Left lobe of liver (tissue), 2 donors: ENCODE data around the gene CRB3. TPM values are rescaled to one million over a fixed set of nuclear protein-coding genes. Genes with fewer than 3 reads are reported as not detected.

Experiments used
- ATAC-seq: fragments of 200-7000 bp; cut with Tn5 transposase; one replicate; pipeline ENCODE4 v1.9.1; 2020; ENCODE audit warnings: mild to moderate bottlenecking, moderate library complexity
- DNase-seq: peaks from one replicate; pipeline ENCODE4 v3.0.0-alpha.2; 2020; ENCODE audit warnings: low spot score
- total RNA-seq: library from RNA; stranded (reverse); gene quantifications from one replicate; pipeline ENCODE4 v1.2.1, GENCODE V29; 2021
- donor health status: DM: no; HTN: no; CAD: no; lungs with moderate emphysema.
- donor health status: DM: no; HTN: yes; CAD: no.

Gene CRB3
- total RNA-seq, 1 donor from 2014 or later: 25.9 TPM

DNA sequence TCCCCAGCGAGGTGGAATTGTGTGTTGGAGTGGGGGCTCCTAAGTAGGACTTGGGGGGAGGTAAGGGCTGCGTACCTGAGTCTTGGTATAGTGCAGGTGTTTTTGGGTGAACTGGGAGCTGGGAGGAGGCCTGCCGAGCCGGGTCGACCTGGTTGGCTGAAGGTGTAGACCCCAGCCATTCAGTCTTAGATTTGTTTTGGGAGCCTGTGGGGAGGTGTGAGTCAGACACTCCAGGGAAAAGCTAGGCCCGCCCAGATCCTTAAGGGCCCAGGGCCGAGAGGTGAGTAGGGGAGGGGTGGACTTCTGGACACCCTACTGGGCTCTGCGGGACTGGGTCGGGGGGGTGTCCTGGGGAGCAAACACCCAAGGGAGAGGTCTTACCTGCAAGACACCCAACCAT is 935 bp downstream of the CRB3 start:
- DNase-seq (no peak), ATAC-seq (no peak)

DNA sequence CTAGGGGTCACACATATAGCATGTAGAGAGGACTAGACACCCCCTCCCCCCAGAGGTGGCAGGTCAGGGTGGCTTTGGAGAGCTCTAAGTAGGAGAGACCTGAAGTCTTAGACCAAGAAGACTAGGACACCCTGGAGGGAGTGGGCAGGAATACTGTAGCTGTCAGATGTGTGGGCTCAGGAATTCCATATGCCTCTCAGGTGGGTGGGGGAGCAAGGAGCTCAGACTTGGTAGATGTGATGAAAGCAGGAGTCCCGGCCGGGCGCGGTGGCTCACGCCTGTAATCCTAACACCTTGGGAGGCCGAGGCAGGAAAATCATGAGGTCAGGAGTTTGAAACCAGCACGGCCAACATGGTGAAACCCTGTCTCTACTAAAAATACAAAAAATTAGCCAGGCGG is 1.6 kb downstream of the CRB3 start:
- no peak for DNase-seq

DNA sequence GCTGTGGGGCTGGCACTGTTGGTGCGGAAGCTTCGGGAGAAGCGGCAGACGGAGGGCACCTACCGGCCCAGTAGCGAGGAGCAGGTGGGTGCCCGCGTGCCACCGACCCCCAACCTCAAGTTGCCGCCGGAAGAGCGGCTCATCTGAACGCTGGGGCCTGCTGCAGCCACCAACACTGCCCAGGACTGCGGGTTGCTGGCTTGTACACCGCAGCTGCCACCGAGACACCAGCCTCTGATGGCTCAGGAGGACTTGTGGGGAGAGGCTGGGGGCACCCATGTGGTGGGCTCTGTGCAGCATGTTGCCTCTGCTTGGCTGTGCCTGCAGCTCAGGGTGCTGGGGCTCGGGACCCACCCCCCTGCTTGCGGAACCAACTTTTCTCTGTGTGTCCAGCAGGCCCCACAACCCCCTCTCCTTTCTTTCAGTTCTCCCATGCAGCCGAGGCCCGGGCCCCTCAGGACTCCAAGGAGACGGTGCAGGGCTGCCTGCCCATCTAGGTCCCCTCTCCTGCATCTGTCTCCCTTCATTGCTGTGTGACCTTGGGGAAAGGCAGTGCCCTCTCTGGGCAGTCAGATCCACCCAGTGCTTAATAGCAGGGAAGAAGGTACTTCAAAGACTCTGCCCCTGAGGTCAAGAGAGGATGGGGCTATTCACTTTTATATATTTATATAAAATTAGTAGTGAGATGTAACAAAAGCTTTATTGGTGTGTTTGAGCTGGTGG is 2.6 kb downstream of the CRB3 start:
- ATAC-seq: no peak

More for the DNA sequence above, 1.6 kb downstream of the CRB3 start:
- no peak for ATAC-seq

DNA sequence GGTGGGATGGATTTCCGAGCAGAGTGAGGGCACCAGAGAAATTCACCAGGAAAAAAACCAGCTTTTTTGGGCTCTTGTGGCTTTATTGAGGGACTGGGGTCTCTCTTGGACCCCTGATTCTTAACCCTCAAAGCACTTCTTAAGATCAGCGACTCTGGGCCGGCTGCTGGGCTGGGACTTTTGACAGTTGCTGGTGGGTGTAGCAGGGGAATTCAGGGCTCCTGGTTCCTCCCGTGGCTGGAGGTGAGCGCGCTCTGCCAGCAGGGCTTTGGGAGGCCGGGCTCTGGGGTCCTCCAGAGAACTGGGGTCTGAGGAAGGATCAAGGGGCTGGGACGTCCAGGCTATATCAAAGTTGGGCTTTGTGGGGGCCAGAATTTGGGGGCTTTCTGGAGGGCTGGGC is 3.3 kb downstream of the CRB3 start:
- DNase-seq: no peak

More for the DNA sequence above, 2.6 kb downstream of the CRB3 start:
- no peak for DNase-seq

DNA sequence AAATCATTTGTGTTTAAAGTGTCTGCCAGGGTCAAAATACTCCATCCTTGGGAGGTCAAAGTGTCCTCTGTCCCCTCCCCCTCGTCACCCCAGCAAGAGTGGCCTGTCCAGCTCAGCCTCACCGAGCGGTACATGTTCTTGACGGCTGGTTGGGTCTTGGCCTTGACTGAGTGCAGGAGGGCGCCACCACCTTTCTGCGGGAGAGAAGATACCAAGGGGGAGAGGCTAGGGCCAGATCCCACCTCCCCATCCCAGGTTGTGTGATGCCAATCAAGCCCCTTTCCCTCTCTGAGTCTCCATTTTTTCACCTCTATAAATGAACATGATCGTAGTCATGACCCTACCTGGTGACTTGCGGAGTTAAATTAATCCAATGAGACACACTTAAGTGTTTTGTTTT is 6.1 kb downstream of the CRB3 start:
- no peak for DNase-seq
- no peak for ATAC-seq

More for the DNA sequence above, 3.3 kb downstream of the CRB3 start:
- no peak for ATAC-seq

DNA sequence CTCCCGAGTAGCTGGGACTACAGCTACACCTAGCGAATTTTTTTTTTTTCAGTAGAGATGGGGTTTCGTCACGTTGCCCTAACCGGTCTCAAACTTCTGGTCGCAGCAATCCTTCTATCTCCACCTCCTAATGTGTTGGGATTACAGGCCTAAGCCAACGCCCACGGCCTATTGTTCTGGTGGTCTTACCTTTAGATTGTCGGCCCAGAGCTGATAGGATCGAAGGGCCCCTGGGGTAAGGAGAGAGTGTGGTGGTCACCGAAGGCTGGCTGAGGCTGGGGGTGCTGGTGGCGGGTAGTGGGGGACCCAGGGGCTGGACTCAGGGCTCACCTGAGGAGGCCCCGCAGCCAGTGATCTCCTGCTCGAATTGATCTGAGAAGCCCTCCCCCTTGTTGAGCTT is 7.0 kb downstream of the CRB3 start:
- no peak for ATAC-seq

DNA sequence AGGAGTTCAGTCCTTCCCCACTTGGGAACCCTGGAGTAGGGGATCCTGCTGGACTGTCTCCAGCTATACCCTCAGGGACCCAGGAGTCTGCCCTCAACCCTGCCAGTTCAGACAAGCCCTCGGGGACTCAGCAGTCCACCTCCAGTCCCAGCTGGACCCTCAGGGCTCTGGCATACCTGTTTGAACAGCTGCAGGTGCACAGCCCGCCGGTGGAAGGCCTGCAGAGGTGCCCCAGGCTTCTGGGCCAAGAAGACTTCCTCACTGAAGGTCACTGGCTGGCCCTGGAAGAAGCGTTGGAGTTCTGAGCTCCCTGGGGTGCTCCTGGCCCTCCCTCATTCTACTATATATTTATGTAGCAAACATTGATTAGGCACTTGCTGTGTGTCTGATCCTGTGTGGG is 8.6 kb downstream of the CRB3 start:
- ATAC-seq: no peak
- no peak for DNase-seq

More for the DNA sequence above, 7.0 kb downstream of the CRB3 start:
- no peak for DNase-seq

DNA sequence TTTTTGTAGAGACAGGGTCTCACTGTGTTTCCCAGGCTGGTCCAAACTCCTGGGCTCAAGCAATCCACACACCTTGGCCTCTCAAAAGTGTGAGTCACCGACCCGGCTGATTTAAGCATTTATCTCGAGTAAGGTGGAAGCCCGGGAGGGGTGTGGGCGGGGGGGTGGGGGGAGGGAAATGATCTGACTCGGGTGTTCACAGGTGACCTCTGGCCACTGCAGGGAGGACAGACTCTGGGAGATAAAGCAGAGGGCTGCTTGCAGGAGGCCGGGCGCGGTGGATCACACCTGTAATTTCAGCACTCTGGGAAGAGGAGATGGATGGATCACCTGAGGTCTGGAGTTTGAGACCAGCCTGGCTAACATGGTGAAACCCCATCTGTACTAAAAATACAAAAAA is 9.6 kb downstream of the CRB3 start:
- ATAC-seq (no peak), DNase-seq (no peak)

DNA sequence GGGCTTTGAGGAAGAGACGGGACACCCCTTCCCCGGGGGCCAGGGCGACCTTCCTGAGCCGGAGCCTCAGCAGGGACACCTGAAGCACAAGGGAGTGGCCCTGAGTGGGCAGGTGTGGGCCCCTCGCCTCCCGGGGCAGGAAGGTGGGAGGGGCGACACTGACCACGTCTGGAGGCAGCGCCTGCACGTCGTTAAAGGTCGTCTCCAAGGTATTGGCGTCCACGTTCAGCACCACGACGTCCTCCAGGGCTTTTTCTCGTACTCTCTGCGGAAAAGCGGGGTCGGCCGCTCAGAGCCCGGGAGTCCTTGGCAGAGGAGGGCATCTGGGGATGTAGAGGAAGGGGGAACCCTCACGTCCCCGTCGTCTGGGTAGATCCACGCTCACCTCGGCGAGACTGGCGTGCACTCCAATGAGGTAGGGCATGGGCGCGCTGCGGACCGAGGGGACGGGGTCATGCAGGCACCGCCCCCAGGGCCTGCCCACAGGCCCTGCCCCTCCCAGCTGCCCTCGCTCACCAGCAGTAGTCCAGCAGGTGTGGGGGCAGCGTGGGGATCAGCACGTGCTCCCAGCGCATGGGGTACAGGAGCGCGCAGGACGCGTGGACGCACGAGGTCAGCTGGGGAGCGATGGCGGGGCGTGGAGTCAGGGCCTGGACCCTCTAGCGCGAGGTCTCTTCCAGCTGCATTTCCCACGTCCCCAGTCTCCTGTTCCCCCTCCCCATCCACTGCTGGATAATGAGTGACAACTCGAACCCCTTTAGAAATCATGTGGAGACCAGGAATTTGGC is 11.4 kb downstream of the CRB3 start:
- ATAC-seq: no peak
- DNase-seq: no peak

DNA sequence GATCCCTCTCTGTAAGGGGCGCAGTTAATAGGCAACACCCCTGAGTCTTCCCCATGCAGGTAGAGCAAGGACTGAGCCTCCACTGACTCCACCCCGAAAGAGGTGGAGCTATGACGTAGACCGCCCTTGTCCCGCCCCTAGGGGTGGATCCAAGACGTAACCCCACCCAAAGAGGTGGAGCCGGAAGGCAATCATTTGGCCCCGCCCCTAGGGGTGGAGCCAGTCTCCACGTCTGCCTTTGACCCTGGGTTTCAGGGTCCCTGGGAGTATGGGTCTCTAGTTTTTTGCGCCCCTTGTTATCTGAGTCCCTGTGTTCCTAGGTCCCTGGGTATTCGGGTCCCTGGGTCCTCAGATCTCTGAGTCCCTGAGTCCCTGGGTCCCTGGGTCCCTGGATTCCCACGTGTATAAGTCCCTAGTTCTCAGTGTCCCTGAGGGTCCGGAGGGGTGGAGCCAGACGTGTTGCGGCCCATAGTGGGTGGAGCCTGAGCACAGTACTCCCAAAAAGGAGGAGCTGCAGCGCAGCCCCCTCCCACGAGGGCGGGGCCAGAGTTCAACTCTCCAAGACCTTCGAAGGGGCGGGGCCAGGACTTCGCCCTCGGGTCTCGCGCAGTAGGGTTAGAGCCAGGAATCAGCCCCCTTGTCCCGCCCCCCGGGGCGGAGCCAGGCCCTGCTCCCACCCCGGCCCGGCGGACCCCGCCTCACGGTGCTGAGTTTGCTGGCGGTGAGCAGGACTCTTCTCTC is 12.3 kb downstream of the CRB3 start:
- ATAC-seq (peak; percentile 91), DNase-seq (peak; percentile 90)

DNA sequence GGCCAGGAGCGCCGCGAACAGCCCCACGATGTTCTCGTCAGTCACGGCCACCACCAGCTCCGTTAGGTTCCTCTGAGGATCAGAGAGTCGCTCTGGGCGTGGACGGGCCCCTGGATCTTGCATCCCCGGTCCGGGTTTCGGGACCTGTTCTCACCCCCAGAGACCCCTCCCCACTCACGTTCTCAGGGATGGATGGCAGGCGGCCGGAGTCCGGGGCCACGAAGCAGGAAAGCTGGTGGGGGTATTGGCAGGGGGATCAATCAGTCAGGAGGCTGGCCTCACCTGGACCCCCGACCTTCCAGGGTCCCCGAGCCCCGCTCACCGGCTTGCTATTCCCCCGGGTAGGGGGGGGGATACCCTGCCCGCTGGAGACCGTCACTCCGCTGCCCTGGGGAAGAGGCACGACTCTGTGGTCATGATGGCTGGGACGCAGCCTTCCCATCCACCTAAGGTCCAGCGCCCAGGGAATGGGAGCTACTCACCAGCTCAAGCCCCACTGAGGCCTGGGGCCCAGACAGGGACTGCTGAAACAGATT is 12.9 kb downstream of the CRB3 start:
- ATAC-seq (no peak), DNase-seq (no peak)

DNA sequence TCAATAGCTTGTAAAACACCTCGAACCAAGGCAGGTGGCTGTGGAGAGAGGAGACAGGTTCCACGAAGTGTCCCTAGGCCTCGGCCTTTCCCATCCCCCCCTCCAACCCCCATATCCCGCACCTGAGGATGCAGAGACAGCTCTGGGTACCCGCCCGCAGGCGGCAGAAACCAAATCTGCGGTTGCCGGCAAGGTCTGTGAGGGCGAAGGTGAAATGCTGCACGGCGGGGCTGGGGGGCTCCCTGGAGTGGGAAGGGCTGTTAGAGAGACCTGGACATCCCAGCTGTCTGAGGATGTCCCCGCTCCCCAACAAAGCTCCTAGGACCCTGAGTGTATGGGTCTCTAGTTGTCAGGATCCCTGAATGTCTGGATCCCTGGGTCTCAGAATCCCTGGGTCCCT is 14.7 kb downstream of the CRB3 start:
- no peak for DNase-seq
- ATAC-seq: no peak

DNA sequence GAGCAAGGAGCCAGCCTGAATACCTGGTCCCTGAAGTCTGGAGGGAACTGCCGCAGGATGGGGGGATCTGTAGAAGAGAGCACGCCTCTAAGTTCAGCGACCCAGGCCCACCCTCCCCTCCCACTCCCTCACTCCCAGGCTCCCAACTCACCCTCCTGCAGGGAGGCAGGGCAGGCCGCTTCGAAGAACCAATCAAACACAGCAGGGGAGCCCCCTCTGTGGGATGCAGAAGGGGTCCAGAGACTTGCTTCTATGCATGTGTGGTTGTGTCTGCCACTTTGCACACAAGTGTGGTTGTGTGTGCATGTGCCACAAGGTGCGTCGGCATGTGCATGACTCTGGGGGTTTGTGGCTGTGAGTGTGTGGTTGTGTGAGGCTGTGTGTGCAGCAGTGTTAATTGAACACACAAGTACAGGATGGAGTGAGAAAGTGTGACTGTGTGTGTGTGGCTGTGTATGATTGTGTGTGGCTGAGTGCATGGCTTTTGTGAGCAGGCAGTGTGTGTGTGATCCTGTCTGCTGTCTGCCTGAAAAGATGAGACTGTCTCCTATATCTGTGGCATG is 15.8 kb downstream of the CRB3 start:
- no peak for ATAC-seq
- DNase-seq: no peak

DNA sequence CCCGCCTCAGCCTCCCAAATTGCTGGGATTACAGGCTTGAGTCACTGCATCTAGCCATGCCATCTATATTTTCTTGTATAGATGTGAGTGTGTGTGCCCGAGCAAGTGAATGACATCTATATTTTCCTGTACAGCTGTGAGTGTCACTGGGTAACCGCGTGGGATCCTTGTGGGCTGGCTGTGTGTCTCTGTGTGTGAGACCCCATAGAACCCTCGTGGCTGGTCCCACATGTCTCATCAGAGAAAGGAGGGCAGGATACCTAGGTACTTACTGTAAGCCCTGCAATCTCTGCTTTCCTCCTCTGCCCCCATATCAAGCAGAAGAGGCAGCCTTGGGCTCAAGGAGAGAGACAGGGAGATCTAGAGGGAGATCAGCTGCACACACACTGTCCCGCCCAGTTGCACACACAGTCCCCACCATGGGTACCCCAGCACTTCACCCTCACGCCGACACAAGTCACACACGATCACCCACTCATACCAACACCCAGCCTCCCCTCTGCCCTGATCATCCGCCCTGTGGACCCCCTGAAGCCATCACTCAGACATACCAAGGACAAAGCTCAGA is 16.9 kb downstream of the CRB3 start:
- DNase-seq: no peak
- ATAC-seq: no peak

DNA sequence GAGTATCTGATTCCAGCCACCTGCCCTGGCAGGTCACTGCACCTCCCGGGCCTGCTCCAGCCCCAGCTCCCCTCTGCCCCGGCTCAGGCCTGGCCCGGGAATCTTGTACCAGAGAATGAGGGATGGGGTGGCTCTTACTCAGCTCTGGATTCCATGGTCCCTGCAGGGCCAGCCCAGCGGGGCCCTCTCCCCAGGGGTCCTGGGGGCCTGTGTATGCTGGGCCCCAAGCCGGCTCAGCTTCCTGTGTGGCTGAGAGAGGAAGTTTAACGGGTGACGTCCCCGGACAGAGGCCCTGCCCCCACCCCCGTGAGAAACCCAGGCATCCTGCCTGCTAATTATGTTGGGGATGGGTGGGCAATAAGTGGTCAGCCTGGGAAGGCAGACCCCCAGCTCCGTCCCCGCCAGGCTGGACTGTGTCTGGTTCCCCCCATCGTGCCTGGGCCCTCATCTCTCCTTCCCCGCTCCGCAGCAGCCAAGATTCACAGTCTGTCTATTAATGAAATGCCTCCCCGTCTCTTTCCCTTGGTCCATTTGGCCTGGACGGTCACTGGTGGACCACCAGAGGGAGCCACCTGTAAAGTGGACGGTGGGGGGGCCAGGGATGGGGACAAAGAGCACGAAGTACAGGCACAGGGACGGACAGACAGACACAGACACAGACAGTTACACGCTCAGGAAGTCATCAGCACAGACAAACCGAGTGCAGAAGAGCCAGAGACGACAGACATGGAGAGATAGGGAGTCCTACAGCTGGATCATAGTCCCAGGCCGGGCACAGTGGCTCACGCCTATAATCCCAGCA is 17.7 kb downstream of the CRB3 start, which contains the start of gene DENND1C:
DENND1C (minus strand) TSS at position 247 of the 802 bp plus-strand sequence; CDS start at position 155, 92 bp downstream.
- no peak for DNase-seq
- ATAC-seq: peak; percentile 60

DNA sequence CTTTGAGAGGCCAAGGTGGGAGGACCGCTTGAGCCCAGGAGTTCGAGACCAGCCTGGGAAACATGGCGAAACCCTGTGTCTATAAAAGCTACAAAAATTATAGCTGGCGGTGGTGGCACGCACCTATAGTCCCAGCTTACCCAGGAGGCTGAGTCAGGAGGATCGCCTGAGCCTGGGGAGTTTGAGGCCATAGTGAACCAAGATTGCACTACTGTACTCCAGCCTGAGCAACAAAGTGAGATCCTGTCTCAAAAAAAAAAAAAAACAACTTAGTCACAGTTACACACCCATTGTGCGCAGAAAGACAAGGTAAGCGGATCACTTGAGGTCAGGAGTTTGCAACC is 18.2 kb downstream of the CRB3 start:
- DNase-seq (no peak), ATAC-seq (no peak)

DNA sequence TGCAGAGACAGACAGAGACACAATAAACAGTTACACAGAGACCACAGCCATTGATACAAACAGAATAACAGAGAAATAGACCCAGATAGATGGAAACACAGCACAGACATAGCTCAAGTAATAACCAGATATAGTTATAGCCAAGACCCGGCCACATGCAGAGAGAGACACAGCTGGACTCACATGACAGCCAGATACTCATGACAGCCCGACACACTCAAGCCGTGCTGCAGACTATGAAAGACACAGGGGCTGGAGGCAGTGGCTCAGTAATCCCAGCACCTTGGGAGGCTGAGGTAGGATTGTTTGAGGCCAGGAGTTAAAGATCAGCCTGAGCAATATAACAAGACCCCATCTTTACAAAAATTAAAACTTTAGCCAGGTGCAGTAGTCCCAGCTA is 19.2 kb downstream of the CRB3 start:
- no peak for ATAC-seq

DNA sequence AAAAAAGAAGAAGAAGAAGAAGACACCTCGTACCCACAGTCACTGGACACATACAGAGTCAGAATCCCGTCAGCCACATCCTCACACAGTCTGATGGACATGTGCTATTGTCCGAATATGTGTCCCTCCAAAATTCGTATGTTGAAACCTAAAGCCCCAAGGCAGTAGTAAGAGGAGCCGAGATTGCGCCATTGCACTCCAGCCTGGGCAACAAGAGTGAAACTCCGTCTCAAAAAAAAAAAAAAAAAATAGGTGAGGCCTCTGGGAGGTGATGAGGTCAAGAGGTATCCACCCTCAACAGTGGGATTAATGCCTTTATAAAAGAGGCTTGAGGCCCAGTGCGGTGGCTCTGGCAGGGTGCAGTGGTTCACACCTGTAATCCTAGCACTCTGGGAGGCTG is 20.2 kb downstream of the CRB3 start:
- DNase-seq (no peak), ATAC-seq (no peak)

More for the DNA sequence above, 19.2 kb downstream of the CRB3 start:
- no peak for DNase-seq

DNA sequence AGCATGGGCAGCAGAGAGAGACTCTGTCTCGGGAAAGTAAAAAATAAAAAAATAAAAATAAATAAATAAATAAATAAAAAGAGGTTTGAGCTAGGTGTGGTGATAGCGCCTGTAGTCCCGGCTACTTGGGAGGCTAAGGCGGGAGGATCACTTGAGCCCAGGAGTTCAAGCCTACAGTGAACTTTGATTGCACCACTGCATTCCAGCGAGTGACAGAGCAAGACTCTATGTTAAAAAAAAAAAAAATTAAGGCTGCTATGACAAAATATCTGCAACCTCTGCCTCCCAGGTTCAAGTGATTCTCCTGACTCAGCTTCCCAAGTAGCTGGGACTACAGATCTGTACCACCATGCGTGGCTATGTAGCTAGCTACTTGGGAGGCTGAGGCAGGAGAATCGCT is 20.8 kb downstream of the CRB3 start:
- no peak for ATAC-seq
- DNase-seq: no peak
